ENCODE measurements around the gene SLC16A8.

The SLC16A8 gene

DNA sequence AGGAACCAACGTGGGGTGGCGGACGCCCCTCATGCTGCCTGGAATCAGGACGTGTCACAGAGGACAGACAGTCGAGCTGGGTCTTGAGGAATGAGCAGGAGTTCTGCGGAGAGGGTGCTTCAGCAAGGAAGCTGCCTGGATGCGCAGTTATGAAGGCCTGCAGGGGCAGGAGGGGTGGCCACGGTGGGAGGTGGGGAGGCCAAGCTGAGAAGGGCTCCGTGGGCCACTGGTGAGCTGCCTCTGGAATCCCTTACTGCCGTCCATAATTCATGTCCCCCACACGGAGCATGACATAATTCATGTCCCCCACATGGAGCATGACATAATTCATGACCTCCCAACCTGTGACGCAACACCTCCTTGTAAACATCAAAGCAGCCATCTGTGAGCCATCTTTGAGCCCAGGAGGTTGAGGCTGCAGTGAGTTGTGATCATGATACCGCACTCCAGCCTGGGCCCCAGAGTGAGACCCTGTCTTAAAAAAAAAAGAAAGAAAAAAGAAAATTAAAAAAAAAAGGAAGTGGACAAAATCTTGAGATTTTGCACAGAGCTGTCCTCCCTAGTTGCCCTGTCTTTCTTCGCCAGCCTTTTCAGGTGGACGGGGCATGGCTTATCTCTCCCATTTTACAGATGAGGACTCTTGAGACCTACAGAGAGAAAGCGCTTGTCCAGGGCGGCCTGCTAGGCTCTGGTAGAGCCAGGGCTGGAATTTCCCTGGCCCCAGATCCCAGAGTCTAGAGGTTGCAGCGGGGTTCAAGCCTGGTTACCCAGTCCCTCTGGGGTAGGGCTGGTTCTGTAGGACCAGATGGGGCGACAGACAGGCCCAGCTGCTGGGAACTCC lies 51.1 kb downstream of the SLC16A8 start:
- H3K4me3 ChIP-seq (ENCODE audit: low read depth, low read length), result no peak overlapping the region

DNA sequence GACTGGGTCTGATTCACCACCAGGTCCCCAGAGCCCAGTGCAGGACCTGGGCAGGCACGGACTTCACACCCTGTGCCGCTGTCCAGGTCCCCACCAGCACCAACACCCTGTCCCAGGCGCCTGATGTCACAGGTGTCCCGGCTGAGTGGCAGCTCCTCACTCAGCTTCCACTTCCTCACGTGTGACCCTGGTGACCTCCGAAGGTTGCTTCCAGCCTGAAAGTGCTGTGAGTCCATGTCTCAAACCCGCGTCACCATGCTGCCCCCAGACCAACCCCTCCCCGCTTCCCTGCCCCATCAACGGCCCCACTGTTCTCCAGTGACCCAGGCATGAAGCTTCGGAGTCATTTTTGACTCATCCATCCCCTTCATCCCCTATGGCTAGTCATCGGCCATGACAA lies 52.5 kb downstream of the SLC16A8 start:
- no peak overlapping the region for H3K4me3 ChIP-seq (ENCODE audit: low read depth, low read length)

DNA sequence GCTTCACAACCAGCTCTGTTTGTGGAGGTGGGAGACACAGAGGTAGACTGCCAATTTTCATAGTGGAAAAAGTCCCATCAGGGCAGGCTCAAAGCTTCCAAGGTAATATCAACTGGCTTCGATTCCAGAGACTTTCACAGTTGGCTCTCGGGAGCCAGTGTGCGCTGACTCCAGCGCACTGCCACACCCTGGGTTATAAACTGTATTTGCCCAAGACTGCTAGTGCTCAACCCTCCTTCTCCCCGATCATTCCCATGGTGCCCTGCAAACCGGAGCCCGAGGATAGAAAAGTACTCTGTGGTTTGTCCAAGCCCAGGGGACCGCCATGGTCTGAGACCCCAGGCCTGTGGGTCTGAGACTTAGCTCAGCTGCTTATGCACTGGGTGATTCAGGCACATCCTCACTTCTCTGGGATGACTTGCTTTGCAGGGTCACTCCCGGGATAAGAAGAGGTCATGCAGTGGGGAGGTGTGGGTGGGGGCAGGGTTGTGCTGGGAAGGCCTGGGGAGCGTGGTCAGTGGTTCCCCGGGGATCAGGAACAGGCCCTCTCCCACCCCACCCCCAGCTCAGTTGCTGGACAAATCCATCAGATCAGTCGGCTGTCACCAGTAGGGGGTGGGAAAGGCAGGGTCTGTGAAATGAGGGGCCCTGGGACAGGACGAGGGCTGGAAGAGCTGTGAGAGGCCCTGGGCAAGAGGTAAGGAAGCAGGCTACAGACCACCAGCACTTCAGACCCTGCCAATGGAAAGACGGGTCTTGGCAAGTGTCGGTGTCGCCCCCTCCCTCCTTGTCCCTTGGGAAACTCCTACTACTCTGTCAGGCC lies 53.5 kb downstream of the SLC16A8 start:
- no peak overlapping the region for H3K4me3 ChIP-seq (ENCODE audit: low read depth, low read length)

DNA sequence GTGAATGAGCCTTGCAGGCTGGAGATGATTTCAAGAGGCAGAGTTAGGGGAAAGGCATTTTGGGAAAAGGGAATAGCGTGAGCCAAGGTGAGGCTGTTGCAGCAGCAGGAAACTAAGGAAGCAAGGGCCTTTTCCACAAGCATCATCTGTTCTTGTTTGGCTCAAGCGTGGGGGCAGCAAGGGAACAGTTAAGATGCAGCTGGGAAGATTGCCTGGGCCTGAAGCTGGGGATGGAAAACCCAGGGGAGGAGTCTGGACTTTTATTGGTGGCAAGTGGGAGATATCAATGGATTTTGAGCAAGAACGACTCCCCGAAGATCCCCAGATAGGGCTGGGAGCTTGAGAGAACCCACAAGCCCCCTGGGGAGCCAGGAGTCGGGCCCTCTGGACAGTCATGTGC lies 54.1 kb downstream of the SLC16A8 start:
- H3K4me3 ChIP-seq (ENCODE audit: low read depth, low read length), result no peak overlapping the region

DNA sequence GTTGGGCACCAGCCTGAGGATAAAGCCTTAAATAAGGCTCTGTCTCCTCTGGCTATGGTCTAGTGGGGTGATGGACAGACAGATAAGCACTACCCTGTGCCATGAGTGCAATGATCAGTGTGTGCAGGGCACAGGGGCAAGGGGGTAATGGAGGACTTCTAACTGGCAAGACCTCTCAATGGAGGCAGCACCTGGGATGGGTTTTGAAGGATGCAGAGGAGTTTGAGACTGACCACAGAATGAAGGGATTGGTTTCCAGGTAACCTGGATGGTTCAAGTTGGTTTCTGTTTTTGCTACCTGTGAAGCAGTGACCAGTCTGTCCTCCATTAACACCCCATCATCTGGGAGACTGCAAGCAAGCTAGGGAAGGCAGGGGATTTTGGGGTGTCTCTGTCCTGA lies 54.6 kb downstream of the SLC16A8 start:
- no peak overlapping the region for H3K4me3 ChIP-seq (ENCODE audit: low read depth, low read length)

DNA sequence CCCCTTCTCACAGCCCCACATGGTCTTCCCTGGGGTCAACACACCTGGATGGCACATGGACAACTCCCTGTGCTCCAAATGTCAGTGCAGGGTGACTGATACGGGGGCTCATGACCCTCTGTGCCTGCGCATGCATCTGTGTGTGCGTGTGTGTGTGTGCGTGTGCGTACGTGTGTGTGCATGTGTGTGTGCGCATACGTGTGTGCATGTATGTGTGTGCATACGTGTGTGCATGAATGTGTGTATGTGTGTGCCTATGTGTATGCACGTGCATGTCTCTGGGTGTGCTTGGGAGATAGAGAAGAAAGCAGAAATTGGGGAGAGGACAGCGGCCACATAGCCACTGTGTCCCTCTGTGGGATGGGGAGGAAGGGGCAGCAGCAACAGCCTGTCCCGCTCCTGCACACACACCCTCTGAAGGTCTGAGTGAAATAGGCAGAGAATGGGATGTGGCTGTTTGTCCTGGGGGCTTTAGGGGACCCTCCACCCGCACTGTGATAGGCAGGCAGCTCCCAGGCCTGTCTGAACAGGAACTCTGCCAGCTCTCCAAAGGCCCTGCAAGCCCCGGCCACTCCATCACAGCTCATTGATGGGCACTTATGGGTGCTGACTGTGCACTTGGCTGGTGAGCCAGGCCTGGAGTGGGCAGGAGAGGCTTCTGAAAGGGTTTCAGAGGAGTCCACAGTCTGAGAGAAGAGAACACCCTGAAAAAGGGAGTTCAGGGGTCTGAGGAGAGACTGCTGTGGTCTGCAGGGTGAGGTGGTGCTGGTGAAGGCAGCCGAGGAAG lies 55.4 kb downstream of the SLC16A8 start:
- no peak overlapping the region for H3K4me3 ChIP-seq (ENCODE audit: low read depth, low read length)

Measured in iPS-11a (cell line).